Measurements from ENCODE around the gene P3H3.
"Not testable (repeated sequence)": the region's sequence is repeated elsewhere in the genome, so short reads cannot be mapped to it uniquely, and the experiment has no call there.

P3H3 gene

DNA sequence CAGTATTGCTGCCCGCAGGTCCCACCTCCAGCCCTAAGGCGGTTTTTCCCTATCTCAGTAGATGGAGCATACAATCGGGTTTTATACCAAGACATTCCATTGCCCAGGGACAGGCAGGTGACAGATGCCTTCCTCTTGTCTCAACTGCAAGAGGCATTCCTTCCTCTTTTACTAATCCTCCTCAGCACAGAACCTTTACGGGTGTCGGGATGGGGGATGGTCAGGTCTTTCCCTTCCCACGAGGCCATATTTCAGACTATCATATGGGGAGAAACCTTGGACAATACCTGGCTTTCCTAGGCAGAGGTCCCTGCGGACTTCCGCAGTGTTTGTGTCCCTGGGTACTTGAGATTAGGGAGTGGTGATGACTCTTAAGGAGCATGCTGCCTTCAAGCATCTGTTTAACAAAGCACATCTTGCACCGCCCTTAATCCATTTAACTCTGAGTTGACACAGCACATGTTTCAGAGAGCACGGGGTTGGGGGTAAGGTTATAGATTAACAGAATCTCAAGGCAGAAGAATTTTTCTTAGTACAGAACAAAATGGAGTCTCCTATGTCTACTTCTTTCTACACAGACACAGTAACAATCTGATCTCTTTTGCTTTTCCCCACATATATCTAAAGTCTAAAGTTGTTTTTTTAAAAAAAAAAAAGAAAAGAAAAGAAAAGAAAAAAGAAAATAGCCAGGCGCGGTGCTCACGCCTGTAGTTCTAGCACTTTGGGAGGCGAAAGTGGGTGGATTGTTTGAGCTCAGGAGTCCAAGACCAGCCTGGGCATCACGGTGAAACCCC lies 58.2 kb downstream of the P3H3 start:
- DNase-seq = not testable (repeated sequence)

DNA sequence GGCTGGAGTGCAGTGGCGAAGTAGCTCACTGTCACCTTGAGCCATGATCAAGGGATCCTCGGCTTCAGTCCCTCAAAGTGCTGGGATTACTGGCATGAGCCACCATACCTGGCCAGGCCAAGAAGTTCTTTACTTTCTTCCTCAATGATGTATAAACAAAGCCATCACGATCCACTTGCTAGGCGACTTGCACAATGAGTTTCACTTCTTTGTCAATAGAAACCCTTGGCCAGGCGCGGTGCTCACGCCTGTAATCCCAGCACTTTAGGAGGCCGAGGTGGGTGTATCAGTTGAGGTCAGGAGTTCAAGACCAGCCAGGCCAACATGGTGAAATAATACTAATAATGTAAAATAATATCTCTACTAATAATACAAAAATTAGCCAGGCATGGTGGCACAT lies 59.3 kb downstream of the P3H3 start:
- DNase-seq = no peak

DNA sequence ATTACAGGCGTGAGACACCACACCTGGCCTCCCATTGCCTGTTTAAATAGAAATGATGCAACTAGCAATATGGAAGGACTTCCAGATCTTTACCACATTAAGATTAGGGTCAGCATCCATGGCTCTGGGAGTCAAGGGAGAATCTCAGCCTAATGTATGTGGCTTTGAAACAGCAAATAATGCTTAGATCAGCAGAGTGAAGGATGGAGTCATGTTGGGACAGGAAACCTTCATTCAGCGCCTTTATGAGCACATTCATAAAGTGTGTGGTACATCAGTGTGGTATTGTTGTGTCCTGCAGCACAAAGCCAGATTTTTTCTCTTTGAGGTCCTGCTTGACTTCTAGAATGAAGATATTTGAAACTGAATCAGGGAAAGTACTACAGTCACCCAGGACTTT lies 60.2 kb downstream of the P3H3 start:
- DNase-seq = no peak

DNA sequence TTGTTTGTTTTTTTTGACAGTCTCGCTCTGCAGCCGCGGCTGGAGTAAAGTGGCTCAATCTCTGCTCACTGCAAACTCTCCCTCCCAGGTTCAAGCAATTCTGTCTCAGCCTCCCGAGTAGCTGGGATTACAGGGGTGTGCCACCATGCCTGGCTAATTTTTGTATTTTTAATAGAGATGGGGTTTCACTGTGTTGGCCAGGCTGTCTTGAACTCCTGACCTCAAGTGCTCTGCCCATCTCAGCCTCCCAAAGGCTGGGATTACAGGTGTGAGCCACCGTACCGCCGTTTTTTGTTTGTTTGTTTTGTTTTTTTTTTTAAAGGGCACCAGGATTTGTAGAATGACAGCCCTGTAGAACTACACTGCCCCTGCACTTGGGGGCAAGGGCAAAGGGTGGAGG lies 60.6 kb downstream of the P3H3 start:
- DNase-seq = not testable (repeated sequence)
